ENCODE measurements around the gene KCTD20.

KCTD20 gene

DNA sequence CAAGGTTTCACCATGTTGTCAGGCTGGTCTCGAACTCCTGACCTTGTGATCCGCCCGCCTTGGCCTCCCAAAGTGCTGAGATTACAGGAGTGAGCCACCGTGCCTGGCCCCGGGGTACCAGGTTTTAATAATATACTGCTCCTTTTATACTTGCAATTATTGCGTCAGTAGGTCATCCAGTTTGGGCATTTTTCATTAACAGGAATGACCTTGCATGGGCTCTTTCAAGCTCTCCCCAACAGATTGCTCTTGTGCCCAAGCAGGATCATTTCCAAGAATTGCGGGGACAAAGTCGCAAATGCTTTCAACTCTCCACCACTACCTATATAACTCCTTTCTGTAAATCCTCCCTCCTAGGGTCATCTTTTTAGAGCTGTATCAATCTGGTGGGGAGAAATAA lies 80.7 kb downstream of the KCTD20 start:
- 93 to 96% methylated on average over 8 of the region's 8 CpGs for WGBS, 2 experiments
- H3K4me3 ChIP-seq (ENCODE audit: insufficient read depth, low read depth, low read length) = no peak overlapping the region
- H3K9me3 ChIP-seq (ENCODE audit: control insufficient read depth, low read length) = no peaks in the 10 kb centered on the region
- H3K27me3 ChIP-seq (ENCODE audit: control insufficient read depth, insufficient read depth, low read length, poor library complexity, severe bottlenecking) = no peaks in the 10 kb centered on the region
- no peaks in the 10 kb centered on the region for H3K4me1 ChIP-seq (ENCODE audit: control insufficient read depth, insufficient read depth, low read length)
- H3K27ac ChIP-seq (ENCODE audit: insufficient read depth, low read depth, low read length, poor library complexity, severe bottlenecking) = no peak overlapping the region
- H3K36me3 ChIP-seq (ENCODE audit: control insufficient read depth, insufficient read depth, low read length) = peaks cover 23% of the 10 kb centered on the region

- peaks cover 22% of the 10 kb centered on the region for H3K36me3 ChIP-seq (ENCODE audit: control insufficient read depth, insufficient read depth, low read length)
- no peak overlapping the region for H3K4me3 ChIP-seq (ENCODE audit: insufficient read depth, low read depth, low read length)
- H3K27ac ChIP-seq (ENCODE audit: insufficient read depth, low read depth, low read length, poor library complexity, severe bottlenecking) = no peak overlapping the region
- H3K4me1 ChIP-seq (ENCODE audit: control insufficient read depth, insufficient read depth, low read length) = no peaks in the 10 kb centered on the region
- no peaks in the 10 kb centered on the region for H3K27me3 ChIP-seq (ENCODE audit: control insufficient read depth, insufficient read depth, low read length, poor library complexity, severe bottlenecking)
- WGBS, 2 experiments = 91 to 95% methylated on average over 6 of the region's 6 CpGs
- H3K9me3 ChIP-seq (ENCODE audit: control insufficient read depth, low read length) = no peaks in the 10 kb centered on the region
Measured at GRCh38 chr6:36523936-36524499, 81.2 kb downstream of the KCTD20 start.

DNA sequence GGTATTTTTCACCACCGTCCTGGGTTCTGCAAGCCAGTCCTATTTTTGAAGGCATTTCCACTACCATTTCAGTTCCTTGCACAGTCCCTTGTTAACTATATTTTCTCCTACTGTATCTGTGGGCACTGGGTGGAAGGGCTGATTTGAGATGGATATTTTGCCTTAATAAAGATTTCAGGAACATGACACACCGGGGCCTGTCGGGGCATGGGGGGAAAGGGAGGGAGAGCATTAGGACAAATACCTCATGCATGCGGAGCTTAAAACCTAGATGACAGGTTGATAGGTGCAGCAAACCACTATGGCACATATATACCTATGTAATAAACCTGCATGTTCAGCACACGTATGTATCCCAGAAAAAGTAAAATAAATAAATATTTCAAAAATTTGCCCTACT lies 82.1 kb downstream of the KCTD20 start:
- Histone ChIP-seq H3K4me3 (ENCODE audit: insufficient read depth, low read depth, low read length) (no peak overlapping the region), H3K36me3 (ENCODE audit: control insufficient read depth, insufficient read depth, low read length) (peaks cover 14% of the 10 kb centered on the region), H3K27ac (ENCODE audit: insufficient read depth, low read depth, low read length, poor library complexity, severe bottlenecking) (no peak overlapping the region), H3K27me3 (ENCODE audit: control insufficient read depth, insufficient read depth, low read length, poor library complexity, severe bottlenecking) (no peaks in the 10 kb centered on the region), H3K9me3 (ENCODE audit: control insufficient read depth, low read length) (no peaks in the 10 kb centered on the region), H3K4me1 (ENCODE audit: control insufficient read depth, insufficient read depth, low read length) (no peaks in the 10 kb centered on the region)
- 96 to 97% methylated on average over 5 of the region's 5 CpGs for WGBS, 2 experiments

GRCh38 chr6:36525346-36525745 lies 82.5 kb downstream of the KCTD20 start:
- Histone ChIP-seq H3K4me3 (ENCODE audit: insufficient read depth, low read depth, low read length) (no peak overlapping the region), H3K9me3 (ENCODE audit: control insufficient read depth, low read length) (no peaks in the 10 kb centered on the region), H3K36me3 (ENCODE audit: control insufficient read depth, insufficient read depth, low read length) (peaks cover 12% of the 10 kb centered on the region), H3K27me3 (ENCODE audit: control insufficient read depth, insufficient read depth, low read length, poor library complexity, severe bottlenecking) (no peaks in the 10 kb centered on the region), H3K27ac (ENCODE audit: insufficient read depth, low read depth, low read length, poor library complexity, severe bottlenecking) (no peak overlapping the region), H3K4me1 (ENCODE audit: control insufficient read depth, insufficient read depth, low read length) (no peaks in the 10 kb centered on the region)
- WGBS, 2 experiments = 95 to 98% methylated on average over 2 of the region's 2 CpGs

DNA sequence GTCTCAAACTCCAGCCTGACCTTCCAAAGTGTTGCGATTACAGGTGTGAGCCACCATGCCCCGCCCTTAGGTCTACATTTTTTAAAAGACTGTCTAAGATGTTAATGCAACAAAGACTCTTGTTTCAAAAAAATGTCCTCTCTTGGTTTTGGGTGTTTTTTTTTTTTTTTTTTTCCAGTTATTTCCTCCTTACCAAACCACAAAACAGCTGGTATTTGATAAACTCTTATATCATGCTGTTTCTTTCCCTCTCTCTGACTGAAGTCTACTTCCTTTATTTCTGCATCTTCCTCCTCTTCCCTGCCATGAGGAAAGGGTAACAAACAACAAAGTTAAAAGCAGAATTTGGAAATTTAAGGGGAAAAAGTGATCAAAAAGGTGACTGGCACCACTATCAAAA lies 83.3 kb downstream of the KCTD20 start:
- no peak overlapping the region for H3K4me3 ChIP-seq (ENCODE audit: insufficient read depth, low read depth, low read length)
- H3K27me3 ChIP-seq (ENCODE audit: control insufficient read depth, insufficient read depth, low read length, poor library complexity, severe bottlenecking) = no peaks in the 10 kb centered on the region
- H3K27ac ChIP-seq (ENCODE audit: insufficient read depth, low read depth, low read length, poor library complexity, severe bottlenecking) = no peak overlapping the region
- H3K36me3 ChIP-seq (ENCODE audit: control insufficient read depth, insufficient read depth, low read length) = peaks cover 11% of the 10 kb centered on the region
- H3K4me1 ChIP-seq (ENCODE audit: control insufficient read depth, insufficient read depth, low read length) = no peaks in the 10 kb centered on the region
- no peaks in the 10 kb centered on the region for H3K9me3 ChIP-seq (ENCODE audit: control insufficient read depth, low read length)
- 94 to 96% methylated on average over 2 of the region's 2 CpGs for WGBS, 2 experiments

- no peaks in the 10 kb centered on the region for H3K27me3 ChIP-seq (ENCODE audit: control insufficient read depth, insufficient read depth, low read length, poor library complexity, severe bottlenecking)
- H3K4me1 ChIP-seq (ENCODE audit: control insufficient read depth, insufficient read depth, low read length) = no peaks in the 10 kb centered on the region
- no peaks in the 10 kb centered on the region for H3K9me3 ChIP-seq (ENCODE audit: control insufficient read depth, low read length)
- no peak overlapping the region for H3K4me3 ChIP-seq (ENCODE audit: insufficient read depth, low read depth, low read length)
- WGBS, 2 experiments = 87 to 100% methylated on average over 1 of the region's 1 CpG
- no peak overlapping the region for H3K27ac ChIP-seq (ENCODE audit: insufficient read depth, low read depth, low read length, poor library complexity, severe bottlenecking)
- peaks cover 3% of the 10 kb centered on the region for H3K36me3 ChIP-seq (ENCODE audit: control insufficient read depth, insufficient read depth, low read length)
Measured at GRCh38 chr6:36533321-36533720, 90.5 kb downstream of the KCTD20 start.

GRCh38 chr6:36536873-36537547 lies 94.2 kb downstream of the KCTD20 start:
- 88 to 93% methylated on average over 2 to 3 of the region's 3 CpGs for WGBS, 2 experiments

GRCh38 chr6:36539814-36540568 lies 97.2 kb downstream of the KCTD20 start:
- WGBS, 2 experiments = 93 to 99% methylated on average over 4 of the region's 4 CpGs
- no peaks in the 10 kb centered on the region for H3K4me1 ChIP-seq (ENCODE audit: control insufficient read depth, insufficient read depth, low read length)
- no peaks in the 10 kb centered on the region for H3K27me3 ChIP-seq (ENCODE audit: control insufficient read depth, insufficient read depth, low read length, poor library complexity, severe bottlenecking)
- H3K9me3 ChIP-seq (ENCODE audit: control insufficient read depth, low read length) = no peaks in the 10 kb centered on the region
- peaks cover 7% of the 10 kb centered on the region for H3K36me3 ChIP-seq (ENCODE audit: control insufficient read depth, insufficient read depth, low read length)
- H3K27ac ChIP-seq (ENCODE audit: insufficient read depth, low read depth, low read length, poor library complexity, severe bottlenecking) = no peak overlapping the region
- no peak overlapping the region for H3K4me3 ChIP-seq (ENCODE audit: insufficient read depth, low read depth, low read length)

More at GRCh38 chr6:36536873-36537547, 94.2 kb downstream of the KCTD20 start:
- no peaks in the 10 kb centered on the region for H3K9me3 ChIP-seq (ENCODE audit: control insufficient read depth, low read length)
- no peak overlapping the region for H3K27ac ChIP-seq (ENCODE audit: insufficient read depth, low read depth, low read length, poor library complexity, severe bottlenecking)
- H3K27me3 ChIP-seq (ENCODE audit: control insufficient read depth, insufficient read depth, low read length, poor library complexity, severe bottlenecking) = no peaks in the 10 kb centered on the region
- no peaks in the 10 kb centered on the region for H3K4me1 ChIP-seq (ENCODE audit: control insufficient read depth, insufficient read depth, low read length)
- H3K4me3 ChIP-seq (ENCODE audit: insufficient read depth, low read depth, low read length) = no peak overlapping the region
- H3K36me3 ChIP-seq (ENCODE audit: control insufficient read depth, insufficient read depth, low read length) = peaks cover 7% of the 10 kb centered on the region
